ENCODE data around the gene SCUBE2.

GRCh38 chr11:9092072-9092471 is 673 bp upstream of the SCUBE2 start:
- TF ChIP-seq MXI1 (IDR thresholded peaks at IDR 0.05; ENCODE audit: low read depth, low read length): no peak
- no peak for TF ChIP-seq CTCF (IDR thresholded peaks at IDR 0.05)

All from SK-N-SH (cell line).